Left ventricle myocardium superior (tissue), 1 donor: Measurements from ENCODE around the gene BRME1. TPM values are rescaled to one million over a fixed set of nuclear protein-coding genes. Genes with fewer than 3 reads are reported as not detected.
A peak's percentile ranks its signal among the peaks of the same experiment; 100 is the strongest.

ENCODE experiments used
- ATAC-seq: fragments of 200-7000 bp; cut with Tn5 transposase; one replicate; pipeline ENCODE4 v1.9.1; 2020; ENCODE audit warnings: mild to moderate bottlenecking, moderate library complexity
- DNase-seq: peaks from one replicate; pipeline ENCODE4 v3.0.0-alpha.2; 2020
- intact Hi-C: fragments of 100-400 bp; cut with micrococcal nuclease; formaldehyde crosslinking; loops from one replicate; pipeline ENCODE4 v1.11.0; 2022
- long read RNA-seq: library from polyadenylated mRNA; unstranded; transcript quantifications from one replicate; pipeline ENCODE4 v2.0.0, GENCODE V29; 2021
- total RNA-seq: library from RNA; stranded (reverse); fragmentation: NEBNext Ultra II Directional; extraction: Animal tissue kit (Norgen Biotek cat#: 25700); gene quantifications from one replicate; pipeline ENCODE4 v1.2.1, GENCODE V29; 2021
- donor health status: DM: no; HTN: yes; CAD: no; lungs with severe emphysema.

Gene BRME1
- total RNA-seq, result 0.72 TPM
- long read RNA-seq, result 0 reads

DNA sequence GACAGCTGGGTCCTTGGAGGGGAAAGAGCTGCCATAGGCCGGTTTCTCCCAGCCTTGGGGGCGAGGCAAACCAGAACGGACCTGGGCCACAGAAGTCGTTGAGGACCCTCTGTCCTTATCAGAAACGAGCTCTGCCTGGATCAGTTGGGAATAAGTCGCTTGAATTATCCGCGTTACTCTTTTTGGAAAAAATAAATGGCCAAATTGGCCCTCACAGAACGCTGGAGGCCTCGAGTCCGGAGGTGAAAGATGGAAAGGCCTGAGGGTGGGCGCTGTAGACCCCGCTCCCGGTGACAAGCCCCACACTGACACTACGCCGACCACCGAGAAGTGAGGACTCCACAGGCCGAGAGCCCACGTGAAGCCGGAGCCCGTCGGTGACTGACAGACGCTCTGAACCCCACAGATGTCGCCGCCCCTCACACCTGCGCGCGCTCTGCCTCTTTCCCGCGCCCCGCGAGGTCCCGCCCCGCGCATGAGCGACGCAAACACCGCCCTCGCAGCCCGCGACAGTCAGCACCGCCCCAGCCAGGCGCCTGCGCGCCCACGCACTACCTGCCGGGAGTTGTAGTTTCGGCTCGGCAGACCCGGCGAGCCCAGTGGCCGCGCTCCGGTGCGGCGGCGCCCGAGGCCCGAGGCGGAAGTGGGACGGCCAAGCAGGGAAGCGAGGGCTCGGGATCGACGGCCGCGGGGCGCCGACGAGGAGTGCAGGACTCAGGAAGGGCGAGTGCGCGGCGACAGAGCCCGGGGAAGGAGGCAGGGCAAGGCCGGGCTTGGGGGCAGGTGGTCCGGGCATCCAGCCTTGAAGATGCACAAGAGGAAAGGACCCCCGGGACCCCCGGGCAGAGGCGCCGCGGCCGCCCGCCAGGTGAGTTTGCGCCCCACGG, at the start of gene BRME1, which contains the start of gene CC2D1A:
Gene BRME1, minus strand, starts transcription at position 484 of the 887 bp plus-strand sequence. CDS start 1,225 bp downstream, outside the sequence.
Gene CC2D1A, plus strand, starts transcription at position 568 of the 887 bp plus-strand sequence. Its CDS starts 241 bp downstream, at position 809.
- intact Hi-C loops, result no loop called here
- DNase-seq (peak; percentile 97), ATAC-seq (peak; percentile 100)

- intact Hi-C loops, result no loop called here
- no peak for DNase-seq
- ATAC-seq, result no peak
Observed at GRCh38 chr19:13954185-13954584, 48.3 kb upstream of the BRME1 start.

DNA sequence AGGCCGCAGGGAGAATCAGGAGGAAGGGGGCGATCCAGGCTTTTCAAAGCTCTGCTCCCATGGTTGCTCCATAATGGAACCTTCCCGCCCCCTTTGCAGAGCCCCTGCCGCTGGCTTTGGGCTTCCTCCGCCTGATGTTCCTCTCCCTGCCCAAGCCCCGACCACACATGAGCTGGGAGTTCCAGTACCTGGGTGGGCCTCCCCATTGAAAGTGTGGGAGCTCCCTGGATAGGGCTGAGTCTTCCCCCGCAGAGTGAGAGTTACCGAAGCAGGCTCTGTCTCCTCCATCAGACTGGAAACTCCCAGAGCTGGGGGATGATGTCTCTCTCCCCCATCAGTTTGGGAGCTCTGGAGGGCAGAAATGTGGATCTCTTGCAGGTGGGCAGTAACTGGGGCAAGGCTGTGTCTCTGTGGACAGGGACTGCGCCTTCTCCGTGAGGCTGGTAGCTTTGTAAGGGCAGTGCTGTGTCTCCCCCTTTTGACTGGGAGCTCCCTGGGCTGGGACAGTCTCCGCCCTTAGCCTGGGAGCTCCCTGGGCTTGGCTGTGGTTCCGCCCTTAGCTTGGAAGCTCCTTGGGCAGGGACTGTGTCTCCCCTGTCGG, 47.1 kb upstream of the BRME1 start:
- ATAC-seq (peak; percentile 27), DNase-seq (peak; percentile 55)
- intact Hi-C loops, result loop anchor here (2.0 kb wide), 1 partner anchor 44 kb away; no protein-coding TSS in a partner anchor

GRCh38 chr19:13952154-13952930, 46.4 kb upstream of the BRME1 start, which contains the start of gene DCAF15:
Gene DCAF15, plus strand, starts transcription at chr19:13952509. Its CDS starts 4 bp downstream, at chr19:13952513.
- ATAC-seq, result peak; percentile 98
- intact Hi-C loops, result loop anchor here (2.0 kb wide), 1 partner anchor 44 kb away; no protein-coding TSS in a partner anchor

DNA sequence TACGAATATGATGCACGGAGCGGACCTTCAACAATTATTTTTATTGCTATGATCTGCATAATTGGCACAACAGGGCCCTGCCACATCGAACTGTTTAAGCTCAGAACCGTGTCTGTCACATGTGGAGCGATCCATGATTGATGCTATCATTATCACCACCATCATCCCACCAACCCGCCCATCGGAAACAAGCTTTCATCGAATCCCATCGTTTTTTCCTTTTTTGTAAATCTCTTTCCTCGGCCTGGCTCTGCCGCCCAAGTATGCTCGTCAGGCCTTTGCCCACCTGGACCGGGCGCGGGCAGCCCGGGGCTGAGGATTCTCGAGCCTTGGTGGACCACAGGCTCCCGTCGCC, 45.9 kb upstream of the BRME1 start:
- intact Hi-C loops, result loop anchor here (2.0 kb wide), 1 partner anchor 45 kb away; no protein-coding TSS in a partner anchor
- DNase-seq, result no peak
- ATAC-seq, result no peak

More at GRCh38 chr19:13952154-13952930, 46.4 kb upstream of the BRME1 start, which contains the start of gene DCAF15:
- peak; percentile 99 for DNase-seq

DNA sequence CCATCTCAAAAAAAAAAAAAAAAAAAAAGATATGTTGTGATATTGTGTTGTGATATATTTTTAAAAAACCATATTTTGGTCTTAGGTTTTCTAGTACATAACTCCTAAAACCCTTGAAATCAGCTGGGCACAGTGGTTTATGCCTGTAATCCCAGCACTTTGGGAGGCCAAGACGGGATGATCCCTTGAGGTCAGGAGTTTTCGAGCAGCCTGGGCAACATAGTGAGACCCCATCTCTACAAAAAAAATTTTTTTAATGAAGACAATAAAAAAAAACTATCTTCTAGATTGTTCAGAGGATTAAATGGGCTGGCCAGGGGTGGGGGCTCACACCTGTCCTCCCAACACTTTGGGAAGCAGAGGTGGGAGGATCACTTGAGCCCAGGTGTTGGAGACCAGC, 45.1 kb upstream of the BRME1 start:
- ATAC-seq (no peak), DNase-seq (no peak)
- intact Hi-C loops, result no loop called here

DNA sequence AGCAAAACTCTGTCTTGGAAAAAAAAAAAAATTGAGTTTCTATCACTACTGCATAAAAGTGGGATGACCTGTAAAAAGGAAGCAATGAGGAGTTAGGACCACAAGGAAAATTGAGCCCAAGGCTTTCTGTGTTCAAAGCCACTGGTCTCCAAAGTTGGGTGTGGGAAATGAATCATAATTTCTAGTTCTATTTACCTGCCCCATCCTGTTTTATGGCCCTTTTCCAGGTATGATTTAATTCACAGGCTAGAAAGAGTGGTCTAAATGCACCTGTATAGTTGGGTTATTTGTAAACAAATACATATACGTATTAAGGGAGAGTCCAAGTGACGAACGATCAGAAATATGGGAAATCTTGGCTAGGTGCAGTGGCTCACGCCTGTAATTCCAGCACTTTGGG, 40.5 kb upstream of the BRME1 start:
- intact Hi-C loops, result no loop called here
- DNase-seq (no peak), ATAC-seq (no peak)

- ATAC-seq, result no peak
- no peak for DNase-seq
- intact Hi-C loops, result no loop called here
Observed at GRCh38 chr19:13942023-13942684, 36.2 kb upstream of the BRME1 start.

DNA sequence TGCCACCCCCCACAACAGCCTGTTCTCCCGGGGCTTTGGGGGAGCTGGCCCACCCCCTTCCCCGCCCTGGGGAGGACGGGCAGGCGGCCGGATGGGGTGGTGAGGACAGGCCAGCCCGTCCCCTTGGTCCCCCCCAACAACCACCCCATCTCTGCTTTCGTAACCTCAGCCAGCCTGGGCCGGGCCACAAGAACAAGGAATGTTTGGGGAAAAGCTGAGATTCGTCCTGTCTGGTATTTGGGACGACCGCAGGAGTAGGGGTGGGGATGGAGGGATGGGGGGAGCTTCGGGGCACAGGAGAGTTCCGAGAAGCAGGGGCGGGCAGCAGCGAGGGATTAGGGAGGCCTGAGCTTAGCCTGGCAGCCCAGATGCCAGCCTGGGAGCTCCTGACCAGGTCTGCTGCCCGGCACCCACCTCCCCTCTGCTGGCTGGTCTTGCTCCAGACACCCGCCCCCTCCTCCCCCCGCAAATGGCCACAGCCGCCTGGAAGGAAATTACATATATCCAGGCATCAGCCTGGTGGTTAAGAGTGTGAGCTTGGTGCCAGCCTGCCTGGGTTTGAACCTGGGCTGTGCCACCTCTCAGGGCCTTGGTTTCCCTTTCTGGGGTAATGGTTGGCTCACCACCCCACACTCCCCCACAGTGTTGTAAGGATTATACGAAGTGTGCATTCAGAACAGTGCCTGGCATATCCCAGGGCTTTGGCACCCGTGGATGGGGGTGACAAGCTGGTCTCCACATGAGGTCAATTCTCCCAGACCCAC, 32.6 kb upstream of the BRME1 start, which contains the start of gene PODNL1:
Gene PODNL1, minus strand, starts transcription at position 117 of the 764 bp plus-strand sequence. CDS start 236 bp downstream, outside the sequence.
- DNase-seq (no peak), ATAC-seq (peak; percentile 57)
- intact Hi-C loops, result no loop called here

- ATAC-seq (peak; percentile 19), DNase-seq (no peak)
- intact Hi-C loops, result no loop called here
Observed at GRCh38 chr19:13937479-13938300, 31.8 kb upstream of the BRME1 start.

- intact Hi-C loops, result no loop called here
- no peak for DNase-seq
- no peak for ATAC-seq
Observed at GRCh38 chr19:13935765-13936510, 30.0 kb upstream of the BRME1 start.

GRCh38 chr19:13934785-13935109, 28.8 kb upstream of the BRME1 start:
- DNase-seq (no peak), ATAC-seq (no peak)
- intact Hi-C loops, result no loop called here

DNA sequence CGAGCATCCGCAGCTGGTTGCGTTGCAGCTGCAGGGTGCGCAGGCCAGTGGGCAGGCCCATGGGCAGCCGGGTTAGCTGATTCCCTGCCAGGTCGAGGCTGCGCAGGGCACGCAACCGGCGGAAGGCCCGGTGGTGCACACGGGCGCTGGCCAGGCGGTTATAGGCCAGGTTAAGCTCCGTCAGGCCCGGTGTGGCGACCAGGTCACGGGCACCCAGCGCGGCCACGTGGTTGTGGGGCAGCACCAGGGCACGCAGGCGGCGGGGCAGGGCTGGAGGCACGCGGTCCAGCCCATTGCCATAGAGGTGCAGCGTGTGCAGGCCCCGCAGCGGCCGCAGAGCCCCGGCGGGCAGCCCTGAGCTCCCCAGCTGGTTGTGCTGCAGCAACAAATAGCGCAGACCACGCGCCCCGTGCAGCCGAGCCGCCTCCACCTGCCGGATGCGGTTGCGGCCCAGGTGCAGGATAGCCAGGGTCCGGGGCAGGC, 27.0 kb upstream of the BRME1 start:
- no peak for DNase-seq
- intact Hi-C loops, result no loop called here
- no peak for ATAC-seq

DNA sequence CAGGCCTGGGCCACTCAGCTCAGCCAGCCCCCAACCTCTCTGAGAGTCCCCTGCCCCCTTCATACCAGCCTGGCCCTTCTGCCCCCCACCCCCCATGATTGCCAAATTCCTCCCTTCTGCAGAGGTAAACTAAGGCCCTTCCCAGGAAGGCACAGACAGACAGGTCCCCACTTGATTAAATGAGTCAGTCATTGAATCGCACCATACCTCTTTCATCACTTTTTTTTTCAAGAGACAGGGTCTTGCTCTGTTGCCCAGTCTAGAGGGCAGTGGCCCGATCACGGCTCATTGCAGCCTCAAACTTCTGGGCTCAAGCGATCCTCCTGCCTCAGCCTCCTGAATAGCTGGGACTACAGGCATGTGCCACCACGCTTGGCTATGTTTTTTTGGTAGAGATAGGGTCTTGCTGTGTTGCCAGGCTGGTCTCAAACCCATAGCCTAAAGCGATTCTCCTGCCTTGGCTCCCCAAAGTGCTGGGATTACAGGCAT, 26.3 kb upstream of the BRME1 start:
- intact Hi-C loops, result no loop called here
- ATAC-seq (no peak), DNase-seq (no peak)

DNA sequence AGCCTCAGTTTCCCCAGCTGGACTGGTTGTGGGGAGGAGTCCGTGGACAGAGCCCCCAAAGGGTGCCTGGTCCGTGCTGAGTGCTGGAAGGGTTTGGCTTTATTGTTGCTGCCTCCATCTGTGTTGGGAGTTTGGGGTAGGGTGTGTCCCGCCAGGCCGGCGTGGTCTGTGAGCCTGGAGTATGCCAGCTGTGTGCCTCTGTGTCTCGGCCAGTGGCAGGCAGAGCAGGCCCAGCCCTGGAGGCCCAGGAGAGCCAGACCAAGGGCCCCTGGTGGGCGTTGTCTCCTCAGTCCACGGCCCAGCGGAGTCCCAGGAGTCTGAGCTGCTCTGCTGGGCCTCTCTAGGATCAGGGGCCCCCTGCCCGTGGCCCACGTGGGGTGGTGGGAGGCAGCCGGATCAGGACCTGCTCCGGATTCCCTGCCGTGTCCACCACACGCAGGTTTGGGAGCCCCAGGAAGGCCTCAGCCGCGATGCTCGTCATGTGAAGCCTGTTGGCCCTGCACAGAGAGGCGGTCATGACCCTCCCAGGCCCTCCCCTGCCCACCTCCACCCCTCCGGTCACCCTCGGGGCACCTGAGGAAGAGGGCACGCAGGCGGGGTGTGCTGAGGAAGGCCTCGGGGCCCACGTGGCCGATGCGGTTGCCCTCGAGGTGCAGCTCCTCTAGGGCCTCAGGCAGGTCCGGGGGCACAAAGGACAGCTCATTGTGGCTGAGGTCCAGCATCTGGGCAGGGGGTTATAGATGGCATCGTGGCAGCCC, 25.7 kb upstream of the BRME1 start:
- intact Hi-C loops, result no loop called here
- ATAC-seq (no peak), DNase-seq (no peak)

GRCh38 chr19:13930402-13930801, 24.5 kb upstream of the BRME1 start:
- intact Hi-C loops, result no loop called here
- no peak for DNase-seq
- no peak for ATAC-seq
